GM19463 (cell line): Measurements from ENCODE around the gene EGFLAM.
A peak's percentile ranks its signal among the peaks of the same experiment; 100 is the strongest.

Experiments
- ATAC-seq: cut with Tn5 transposase; IDR thresholded peaks from one replicate; pipeline ENCODE4 v1.9.1; 2021; ENCODE audit warnings: mild to moderate bottlenecking, moderate library complexity; ENCODE audit not compliant: unreplicated experiment

EGFLAM gene

GRCh38 chr5:38265546-38266179 is 7.3 kb downstream of the EGFLAM start:
- ATAC-seq = peak; percentile 92

- ATAC-seq = no peak
These were observed 9.0 kb downstream of the EGFLAM start for GRCh38 chr5:38267372-38267771.

- no peak for ATAC-seq
These were observed 15.3 kb downstream of the EGFLAM start for GRCh38 chr5:38273626-38274025.

- ATAC-seq = no peak
These were observed 16.0 kb downstream of the EGFLAM start for GRCh38 chr5:38274370-38274769.

GRCh38 chr5:38284384-38284783 is 26.0 kb downstream of the EGFLAM start:
- no peak for ATAC-seq

- ATAC-seq = no peak
These were observed 26.9 kb downstream of the EGFLAM start for GRCh38 chr5:38285226-38285625.

- ATAC-seq = no peak
These were observed 27.6 kb downstream of the EGFLAM start for GRCh38 chr5:38286002-38286401.

GRCh38 chr5:38287124-38287523 is 28.8 kb downstream of the EGFLAM start:
- no peak for ATAC-seq

GRCh38 chr5:38289457-38289856 is 31.1 kb downstream of the EGFLAM start:
- no peak for ATAC-seq

- no peak for ATAC-seq
These were observed 31.8 kb downstream of the EGFLAM start for GRCh38 chr5:38290028-38290653.

GRCh38 chr5:38291355-38291754 is 33.0 kb downstream of the EGFLAM start:
- no peak for ATAC-seq

- ATAC-seq = no peak
These were observed 33.9 kb downstream of the EGFLAM start for GRCh38 chr5:38292228-38292627.

GRCh38 chr5:38295751-38296150 is 37.4 kb downstream of the EGFLAM start:
- no peak for ATAC-seq

- no peak for ATAC-seq
These were observed 39.7 kb downstream of the EGFLAM start for GRCh38 chr5:38297830-38298608.

GRCh38 chr5:38299585-38299984 is 41.2 kb downstream of the EGFLAM start:
- ATAC-seq = no peak

GRCh38 chr5:38305148-38305547 is 46.8 kb downstream of the EGFLAM start:
- ATAC-seq = no peak

GRCh38 chr5:38307845-38308244 is 49.5 kb downstream of the EGFLAM start:
- no peak for ATAC-seq

- no peak for ATAC-seq
These were observed 58.3 kb downstream of the EGFLAM start for GRCh38 chr5:38316544-38317224.

- no peak for ATAC-seq
These were observed 59.5 kb downstream of the EGFLAM start for GRCh38 chr5:38317868-38318267.

GRCh38 chr5:38319491-38319890 is 61.1 kb downstream of the EGFLAM start:
- no peak for ATAC-seq

- ATAC-seq = no peak
These were observed 63.6 kb downstream of the EGFLAM start for GRCh38 chr5:38321978-38322377.
